Karpas-422 (cell line): ENCODE data around the gene RBFOX1. TPM values are rescaled to one million over a fixed set of nuclear protein-coding genes. Genes with fewer than 3 reads are reported as not detected.

Experiments
- DNase-seq: peaks from one replicate; pipeline ENCODE4 v3.0.0-alpha.2; 2015
- H2AFZ ChIP-seq: fragments of 200-600 bp; sonication (generic); 2 replicates; pipeline ENCODE4 v1.6.1; 2014; ENCODE audit warnings: antibody characterized with exemption, low read length, mixed read lengths
- H3K27ac ChIP-seq: fragments of 200-600 bp; sonication (generic); 2 replicates; pipeline ENCODE4 v1.5.1; 2014; ENCODE audit warnings: mild to moderate bottlenecking, low read length, moderate library complexity
- H3K27me3 ChIP-seq: fragments of 200-600 bp; sonication (generic); 2 replicates; pipeline ENCODE4 v1.6.1; 2014; ENCODE audit warnings: low read length, mixed read lengths
- H3K36me3 ChIP-seq: fragments of 200-600 bp; sonication (generic); 2 replicates; pipeline ENCODE4 v1.6.1; 2014; ENCODE audit warnings: low read length, mixed read lengths; ENCODE audit not compliant: insufficient read depth
- H3K4me1 ChIP-seq: fragments of 200-600 bp; sonication (generic); 2 replicates; pipeline ENCODE4 v1.6.1; 2014; ENCODE audit warnings: mild to moderate bottlenecking, low read length, mixed read lengths
- H3K4me2 ChIP-seq: fragments of 200-600 bp; sonication (generic); 2 replicates; pipeline ENCODE4 v1.6.1; 2014; ENCODE audit warnings: low read length, low read depth, mild to moderate bottlenecking; ENCODE audit not compliant: poor library complexity, severe bottlenecking
- H3K4me3 ChIP-seq: fragments of 200-600 bp; sonication (generic); 2 replicates; pipeline ENCODE4 v1.5.1; 2014; ENCODE audit warnings: mild to moderate bottlenecking, antibody characterized with exemption, low read length, mixed read lengths
- H3K79me2 ChIP-seq: fragments of 200-600 bp; sonication (generic); 2 replicates; pipeline ENCODE4 v1.6.1; 2014; ENCODE audit warnings: mild to moderate bottlenecking, low read length, mixed read lengths
- H3K9ac ChIP-seq: fragments of 200-600 bp; sonication (generic); 2 replicates; pipeline ENCODE4 v1.6.0; 2014; ENCODE audit warnings: low read length
- H3K9me2 ChIP-seq: fragments of 200-600 bp; sonication (generic), shearing (Covaris generic); replicated peaks from 2 replicates; pipeline ENCODE4 v1.6.0; 2014; ENCODE audit warnings: mild to moderate bottlenecking, low read length, moderate library complexity; ENCODE audit not compliant: insufficient read depth
- H3K9me3 ChIP-seq: fragments of 300-700, 200-600 bp; sonication (generic); 2 replicates; pipeline ENCODE4 v1.6.1; 2014; ENCODE audit warnings: low read length, mixed read lengths
- H4K20me1 ChIP-seq: fragments of 200-600 bp; sonication (generic); 2 replicates; pipeline ENCODE4 v1.6.1; 2014; ENCODE audit warnings: mild to moderate bottlenecking, antibody characterized with exemption, low read length, low read depth; ENCODE audit not compliant: insufficient read depth
- small RNA-seq: library from RNA; depleted of rRNA; stranded (forward); fragments of <200 nt; gene quantifications from one replicate; pipeline ENCODE3, GENCODE V24; 2014
- total RNA-seq: library from RNA; depleted of rRNA; stranded (reverse); fragments of >200 nt; shearing (Covaris generic); gene quantifications from 2 replicates; pipeline ENCODE4 v1.2.3, GENCODE V29; 2014; ENCODE audit warnings: low replicate concordance

Gene RBFOX1
- total RNA-seq, 1 experiment from 2014 or later = 1.3 TPM

DNA sequence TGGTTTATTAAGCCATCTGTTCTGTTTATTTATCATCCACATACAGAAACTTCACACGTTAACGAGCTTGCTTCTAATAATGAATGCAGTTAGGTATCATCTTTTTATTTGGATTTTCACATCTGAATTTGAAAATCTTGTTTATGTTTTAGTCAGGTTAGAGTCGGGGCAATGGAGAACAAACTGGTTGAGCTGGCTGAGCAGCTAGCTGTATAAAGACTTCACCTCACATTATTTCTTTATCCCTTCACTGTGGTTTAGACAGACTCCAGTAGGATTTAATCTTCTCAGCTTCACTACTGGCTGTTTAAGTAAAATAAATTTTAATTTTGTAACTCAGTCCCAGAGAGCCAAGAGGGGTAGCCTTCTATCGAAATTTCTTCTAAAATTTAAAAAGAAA is 415.9 kb downstream of the RBFOX1 start:
- no peak for DNase-seq
- Histone ChIP-seq H3K27me3 (no peaks in the 10 kb centered on the region), H2AFZ (no peak overlapping the region), H3K9me2 (peaks cover 5% of the 10 kb centered on the region; the same call in 1 of the 2 replicates), H3K36me3 (no peaks in the 10 kb centered on the region), H3K9me3 (peaks cover 3% of the 10 kb centered on the region; the same call in 1 of the 2 replicates), H4K20me1 (no peaks in the 10 kb centered on the region), H3K79me2 (no peaks in the 10 kb centered on the region), H3K4me2 (no peak overlapping the region), H3K9ac (no peak overlapping the region), H3K27ac (no peak overlapping the region), H3K4me1 (no peaks in the 10 kb centered on the region), H3K4me3 (no peak overlapping the region)

DNA sequence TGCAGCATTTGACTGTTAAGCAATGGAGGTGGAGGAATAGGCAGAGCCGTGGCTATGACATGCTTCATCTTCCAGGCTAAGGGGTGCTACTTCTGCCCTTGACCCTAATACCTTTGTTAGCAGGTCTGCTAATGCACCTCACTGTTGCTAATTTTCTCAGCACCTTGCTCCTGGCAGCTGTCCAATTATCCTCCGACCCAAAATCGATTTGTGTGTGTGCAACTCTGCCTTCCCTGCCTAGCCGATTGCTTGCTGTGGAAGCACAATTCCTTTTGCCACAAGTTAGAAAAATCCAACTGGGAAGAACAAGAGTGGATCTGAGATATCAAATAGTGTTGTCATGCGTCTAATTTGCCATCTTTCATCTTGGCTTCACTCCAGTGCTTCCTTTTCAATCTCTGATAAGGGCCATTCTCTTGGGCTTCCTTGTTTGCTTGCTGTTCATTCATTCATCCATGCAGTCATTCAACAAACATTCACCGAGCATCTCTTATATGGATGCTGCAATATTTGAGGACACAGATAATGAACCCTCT is 422.8 kb downstream of the RBFOX1 start:
- peaks cover 10% of the 10 kb centered on the region; the same call in 1 of the 2 replicates for H3K9me3 ChIP-seq
- DNase-seq = no peak
- H3K27me3 ChIP-seq = no peaks in the 10 kb centered on the region
- no peaks in the 10 kb centered on the region for H3K4me1 ChIP-seq
- H4K20me1 ChIP-seq = no peaks in the 10 kb centered on the region
- H3K4me3 ChIP-seq = no peak overlapping the region
- H3K27ac ChIP-seq = no peak overlapping the region
- no peak overlapping the region for H3K9ac ChIP-seq
- H3K79me2 ChIP-seq = no peaks in the 10 kb centered on the region
- no peak overlapping the region for H2AFZ ChIP-seq
- H3K36me3 ChIP-seq = no peaks in the 10 kb centered on the region
- H3K9me2 ChIP-seq = no peaks in the 10 kb centered on the region
- no peak overlapping the region for H3K4me2 ChIP-seq

Small RNA genes within 50 kb of the gene (small RNA-seq; reads per million reads assigned to genes)
- not detected for gene RF00537
- gene RF00561 = not detected
